Mucosa of descending colon (tissue), 3 donors: ENCODE measurements around the gene SHC2. TPM values are rescaled to one million over a fixed set of nuclear protein-coding genes. Genes with fewer than 3 reads are reported as not detected.

Source experiments
- ATAC-seq: fragments of 200-7000 bp; cut with Tn5 transposase; one replicate; pipeline ENCODE4 v1.9.1; 2020; ENCODE audit warnings: mild to moderate bottlenecking, moderate library complexity
- DNase-seq, 3 donors: peaks; one replicate each; pipeline ENCODE4 v3.0.0-alpha.2; 2020
- H3K36me3 ChIP-seq: fragments of 200-600 bp; one replicate; pipeline ENCODE4 v1.8.0; 2021; ENCODE audit warnings: low read depth, mild to moderate bottlenecking
- H3K4me1 ChIP-seq: fragments of 200-600 bp; one replicate; pipeline ENCODE4 v1.8.0; 2021; ENCODE audit warnings: low read depth, mild to moderate bottlenecking
- H3K4me3 ChIP-seq: fragments of 200-600 bp; one replicate; pipeline ENCODE4 v1.8.0; 2021; ENCODE audit warnings: mild to moderate bottlenecking
- H3K9me3 ChIP-seq: fragments of 200-600 bp; one replicate; pipeline ENCODE4 v1.8.0; 2021; ENCODE audit warnings: mild to moderate bottlenecking
- CTCF ChIP-seq: fragments of 200-600 bp; IDR thresholded peaks from one replicate; pipeline ENCODE4 v1.8.0; 2022; ENCODE audit warnings: antibody characterized with exemption, mild to moderate bottlenecking
- intact Hi-C, 2 donors: fragments of 100-400 bp; cut with DNase I in 1 of 2; cut with micrococcal nuclease in 1 of 2; formaldehyde crosslinking; loops; one replicate each; pipeline versions ENCODE4 v1.11.0 to v1.11.1; 2022; cut with DNase I, micrococcal nuclease
- total RNA-seq, 3 donors: library from RNA; stranded (reverse); fragmentation: NEBNext Ultra II Directional in 2 of 3; extraction: Animal tissue kit (Norgen Biotek cat#: 25700) in 2 of 3; gene quantifications; one replicate each; pipeline versions ENCODE4 v1.2.1 to v1.2.4, GENCODE V29; 2021 to 2023
- donor health status: DM: no; HTN: no; CAD: no; lungs with moderate emphysema.
- donor health status: DM: no; HTN: no; CAD: no.
- donor health status: DM: no; HTN: yes; CAD: no.

The SHC2 gene
- total RNA-seq, 3 donors from 2014 or later, result 5.3 to 39.3 (median 6.0) TPM

GRCh38 chr19:441213-441836 lies 19.5 kb downstream of the SHC2 start:
- H3K9me3 ChIP-seq, result no peaks in the 10 kb centered on the region
- H3K4me3 ChIP-seq, result no peak overlapping the region
- ATAC-seq (no peak), DNase-seq (no peak)
- H3K36me3 ChIP-seq, result no peaks in the 10 kb centered on the region
- no peak for TF ChIP-seq CTCF
- intact Hi-C loops, result no loop called here
- no peaks in the 10 kb centered on the region for H3K4me1 ChIP-seq

GRCh38 chr19:440391-441212 lies 20.2 kb downstream of the SHC2 start:
- H3K36me3 ChIP-seq, result no peaks in the 10 kb centered on the region
- H3K4me3 ChIP-seq, result no peak overlapping the region
- H3K4me1 ChIP-seq, result no peaks in the 10 kb centered on the region
- DNase-seq, result no peak
- ATAC-seq, result no peak
- no peaks in the 10 kb centered on the region for H3K9me3 ChIP-seq
- no peak for TF ChIP-seq CTCF
- intact Hi-C loops, result no loop called here

- Histone ChIP-seq H3K4me1 (no peaks in the 10 kb centered on the region), H3K4me3 (no peak overlapping the region), H3K36me3 (no peaks in the 10 kb centered on the region), H3K9me3 (no peaks in the 10 kb centered on the region)
- no peak for ATAC-seq
- intact Hi-C loops, result no loop called here
- no peak for TF ChIP-seq CTCF
- DNase-seq, result no peak
These were observed 21.5 kb downstream of the SHC2 start for GRCh38 chr19:439167-439900.

GRCh38 chr19:438416-438958 lies 22.3 kb downstream of the SHC2 start:
- intact Hi-C loops, result no loop called here
- no peaks in the 10 kb centered on the region for H3K4me1 ChIP-seq

More at GRCh38 chr19:438416-438958, 22.3 kb downstream of the SHC2 start:
- DNase-seq, result no peak
- H3K36me3 ChIP-seq, result no peaks in the 10 kb centered on the region
- no peak for TF ChIP-seq CTCF
- H3K4me3 ChIP-seq, result no peak overlapping the region
- no peaks in the 10 kb centered on the region for H3K9me3 ChIP-seq
- ATAC-seq, result no peak
